Measurements from ENCODE around the gene RAB30.
"Not testable (repeated sequence)": the region's sequence is repeated elsewhere in the genome, so short reads cannot be mapped to it uniquely, and the experiment has no call there.

DNA sequence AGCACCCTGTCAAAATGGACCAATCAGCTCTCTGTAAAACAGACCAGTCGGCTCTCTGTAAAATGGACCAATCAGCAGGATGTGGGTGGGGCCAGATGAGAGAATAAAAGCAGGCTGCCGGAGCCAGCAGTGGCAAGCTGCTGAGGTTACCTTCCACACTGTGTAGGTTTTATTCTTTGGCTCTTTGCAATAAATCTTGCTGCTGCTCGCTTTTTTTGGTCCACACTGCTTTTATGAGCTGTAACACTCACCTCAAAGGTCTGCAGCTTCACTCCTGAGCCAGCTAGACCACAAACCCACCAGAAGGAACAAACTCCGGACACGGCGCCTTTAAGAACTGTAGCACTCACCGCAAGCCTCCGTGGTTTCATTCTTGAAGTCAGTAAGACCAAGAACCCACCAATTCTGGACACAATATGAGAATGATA lies 100.2 kb downstream of the RAB30 start:
- TF ChIP-seq, protein P1, sequence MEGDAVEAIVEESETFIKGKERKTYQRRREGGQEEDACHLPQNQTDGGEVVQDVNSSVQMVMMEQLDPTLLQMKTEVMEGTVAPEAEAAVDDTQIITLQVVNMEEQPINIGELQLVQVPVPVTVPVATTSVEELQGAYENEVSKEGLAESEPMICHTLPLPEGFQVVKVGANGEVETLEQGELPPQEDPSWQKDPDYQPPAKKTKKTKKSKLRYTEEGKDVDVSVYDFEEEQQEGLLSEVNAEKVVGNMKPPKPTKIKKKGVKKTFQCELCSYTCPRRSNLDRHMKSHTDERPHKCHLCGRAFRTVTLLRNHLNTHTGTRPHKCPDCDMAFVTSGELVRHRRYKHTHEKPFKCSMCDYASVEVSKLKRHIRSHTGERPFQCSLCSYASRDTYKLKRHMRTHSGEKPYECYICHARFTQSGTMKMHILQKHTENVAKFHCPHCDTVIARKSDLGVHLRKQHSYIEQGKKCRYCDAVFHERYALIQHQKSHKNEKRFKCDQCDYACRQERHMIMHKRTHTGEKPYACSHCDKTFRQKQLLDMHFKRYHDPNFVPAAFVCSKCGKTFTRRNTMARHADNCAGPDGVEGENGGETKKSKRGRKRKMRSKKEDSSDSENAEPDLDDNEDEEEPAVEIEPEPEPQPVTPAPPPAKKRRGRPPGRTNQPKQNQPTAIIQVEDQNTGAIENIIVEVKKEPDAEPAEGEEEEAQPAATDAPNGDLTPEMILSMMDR (IDR thresholded peaks at IDR 0.05; ENCODE audit: poor library complexity), result not testable (repeated sequence)
- TF ChIP-seq EZH2 (IDR thresholded peaks at IDR 0.05; ENCODE audit: borderline replicate concordance), result not testable (repeated sequence)

All from hepatocyte (in vitro differentiated cells).